Measurements from ENCODE around the gene C22orf39. TPM values are rescaled to one million over a fixed set of nuclear protein-coding genes. Genes with fewer than 3 reads are reported as not detected.
"Not testable (repeated sequence)": the region's sequence is repeated elsewhere in the genome, so short reads cannot be mapped to it uniquely, and the experiment has no call there.

The C22orf39 gene
- total and polyA plus RNA-seq, 9 donors: 25.7 to 58.9 (median 33.5) TPM

DNA sequence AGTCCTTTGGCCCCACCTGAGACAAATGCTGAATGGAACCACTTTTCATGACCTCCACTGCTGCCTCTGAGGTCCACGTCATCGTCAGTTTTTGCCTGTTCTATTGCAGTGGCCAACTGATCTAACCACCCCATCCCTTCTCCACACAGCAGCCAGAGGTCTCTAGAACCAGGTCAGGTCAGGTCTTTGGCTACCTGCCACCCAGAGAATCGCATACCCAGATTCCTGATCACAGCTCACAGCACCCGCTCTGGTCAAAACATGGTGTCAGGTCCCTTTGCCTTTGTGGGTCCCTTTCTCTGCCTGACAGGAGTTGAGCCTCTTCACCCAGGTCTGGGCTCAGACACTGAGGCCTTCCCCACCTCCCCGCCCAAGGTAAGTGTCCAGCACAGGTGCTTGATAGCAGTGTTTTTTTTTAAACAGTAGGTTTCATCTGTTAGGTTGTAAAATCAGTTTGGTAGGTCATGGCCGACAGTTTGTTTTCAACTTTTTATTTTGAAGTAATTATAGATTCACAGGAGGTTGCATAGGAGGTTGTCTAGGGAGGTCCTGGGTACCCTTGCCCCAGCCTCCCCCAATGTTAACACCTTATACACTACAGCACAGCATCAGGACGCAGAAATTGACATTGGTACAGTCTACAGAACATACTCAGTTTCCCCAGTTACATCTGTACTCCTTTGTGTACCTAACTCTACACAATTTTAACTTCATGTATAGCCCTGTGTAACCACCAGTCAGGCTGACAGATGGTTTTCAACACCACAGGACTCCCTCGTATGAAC, 6.9 kb downstream of the C22orf39 start:
- H3K4me3 ChIP-seq: no peak overlapping the region
- DNase-seq: no peak
- no peak for TF ChIP-seq POLR2A (IDR thresholded peaks at IDR 0.05)
- TF ChIP-seq, protein P1, sequence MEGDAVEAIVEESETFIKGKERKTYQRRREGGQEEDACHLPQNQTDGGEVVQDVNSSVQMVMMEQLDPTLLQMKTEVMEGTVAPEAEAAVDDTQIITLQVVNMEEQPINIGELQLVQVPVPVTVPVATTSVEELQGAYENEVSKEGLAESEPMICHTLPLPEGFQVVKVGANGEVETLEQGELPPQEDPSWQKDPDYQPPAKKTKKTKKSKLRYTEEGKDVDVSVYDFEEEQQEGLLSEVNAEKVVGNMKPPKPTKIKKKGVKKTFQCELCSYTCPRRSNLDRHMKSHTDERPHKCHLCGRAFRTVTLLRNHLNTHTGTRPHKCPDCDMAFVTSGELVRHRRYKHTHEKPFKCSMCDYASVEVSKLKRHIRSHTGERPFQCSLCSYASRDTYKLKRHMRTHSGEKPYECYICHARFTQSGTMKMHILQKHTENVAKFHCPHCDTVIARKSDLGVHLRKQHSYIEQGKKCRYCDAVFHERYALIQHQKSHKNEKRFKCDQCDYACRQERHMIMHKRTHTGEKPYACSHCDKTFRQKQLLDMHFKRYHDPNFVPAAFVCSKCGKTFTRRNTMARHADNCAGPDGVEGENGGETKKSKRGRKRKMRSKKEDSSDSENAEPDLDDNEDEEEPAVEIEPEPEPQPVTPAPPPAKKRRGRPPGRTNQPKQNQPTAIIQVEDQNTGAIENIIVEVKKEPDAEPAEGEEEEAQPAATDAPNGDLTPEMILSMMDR (IDR thresholded peaks at IDR 0.05): no peak
- no peak for TF ChIP-seq EP300 (IDR thresholded peaks at IDR 0.05)
- no peak overlapping the region for H3K27ac ChIP-seq
- H3K4me1 ChIP-seq (ENCODE audit: insufficient read depth): no peaks in the 10 kb centered on the region
- WGBS, 3 donors: 70 to 83% (median 82%) methylated on average over 7 to 8 of the region's 8 CpGs
- no peaks in the 10 kb centered on the region for H3K9me3 ChIP-seq
- H3K36me3 ChIP-seq: no peaks in the 10 kb centered on the region
- H3K27me3 ChIP-seq: no peaks in the 10 kb centered on the region
- intact Hi-C loops (cut with DNase I): no loop called here

DNA sequence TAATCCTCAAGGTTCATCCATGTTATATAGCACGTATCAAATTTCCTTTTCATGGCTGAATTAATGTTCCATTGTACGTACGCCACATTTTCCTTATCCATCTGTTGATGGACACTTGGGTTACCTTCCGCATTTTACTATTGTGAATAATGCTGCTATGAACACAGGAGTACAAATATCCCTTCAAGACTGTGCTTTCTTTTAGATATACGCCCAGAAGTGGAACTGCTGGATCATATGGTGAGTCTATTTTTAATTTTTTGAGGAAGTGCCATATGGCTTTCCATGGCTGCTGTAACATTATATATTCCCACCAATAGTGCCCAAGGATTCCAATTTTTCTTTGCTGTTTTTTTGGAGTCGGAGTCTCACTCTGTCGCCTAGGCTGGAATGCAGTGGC, 9.2 kb downstream of the C22orf39 start:
- Histone ChIP-seq H3K9me3 (no peaks in the 10 kb centered on the region), H3K36me3 (no peaks in the 10 kb centered on the region), H3K4me1 (ENCODE audit: insufficient read depth) (no peaks in the 10 kb centered on the region), H3K27me3 (no peaks in the 10 kb centered on the region), H3K4me3 (no peak overlapping the region), H3K27ac (no peak overlapping the region)
- intact Hi-C loops (cut with DNase I): no loop called here
- DNase-seq: no peak
- TF ChIP-seq EP300 (IDR thresholded peaks at IDR 0.05) (no peak), POLR2A (IDR thresholded peaks at IDR 0.05) (no peak)
- TF ChIP-seq, protein P1 (IDR thresholded peaks at IDR 0.05): no peak
- 87 to 93% (median 87%) methylated on average over 7 of the region's 7 CpGs for WGBS, 3 donors

DNA sequence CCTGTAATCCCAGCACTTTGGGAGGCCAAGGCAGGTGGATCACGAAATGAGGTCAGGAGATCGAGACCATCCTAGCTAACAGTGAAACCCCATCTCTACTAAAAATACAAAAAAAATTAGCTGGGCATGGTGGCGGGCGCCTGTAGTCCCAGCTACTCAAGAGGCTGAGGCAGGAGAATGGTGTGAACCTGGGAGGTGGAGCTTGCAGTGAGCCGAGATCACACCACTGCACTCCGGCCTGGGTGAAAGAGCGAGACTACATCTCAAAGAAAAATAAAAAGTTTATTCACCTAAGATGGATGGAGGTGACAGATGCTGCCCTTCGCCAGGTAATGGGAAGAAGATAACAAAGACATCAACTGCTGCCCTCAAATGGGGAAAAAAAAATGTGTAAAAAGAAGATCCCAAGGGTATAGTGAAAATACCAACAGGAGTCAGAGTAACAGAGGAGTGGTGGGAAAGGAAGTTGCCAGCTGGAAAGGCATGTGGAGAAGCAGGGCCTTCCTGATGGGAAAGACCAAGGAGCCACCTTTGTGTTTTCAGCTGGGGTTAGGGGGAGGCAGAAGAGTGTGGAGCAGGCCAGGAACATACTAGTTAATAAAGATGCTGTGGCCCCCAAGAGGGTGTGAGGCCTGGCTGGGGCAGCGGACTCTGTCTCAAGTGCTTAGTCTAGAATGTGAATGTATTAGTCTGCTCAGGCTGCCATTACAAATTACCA, 10.9 kb downstream of the C22orf39 start:
- 87 to 92% (median 91%) methylated on average over 9 of the region's 9 CpGs for WGBS, 3 donors
- H3K27me3 ChIP-seq; H3K4me1 ChIP-seq (ENCODE audit: insufficient read depth); H3K9me3 ChIP-seq; H3K27ac ChIP-seq; intact Hi-C loops (cut with DNase I); H3K36me3 ChIP-seq; DNase-seq; H3K4me3 ChIP-seq: not testable (repeated sequence)

DNA sequence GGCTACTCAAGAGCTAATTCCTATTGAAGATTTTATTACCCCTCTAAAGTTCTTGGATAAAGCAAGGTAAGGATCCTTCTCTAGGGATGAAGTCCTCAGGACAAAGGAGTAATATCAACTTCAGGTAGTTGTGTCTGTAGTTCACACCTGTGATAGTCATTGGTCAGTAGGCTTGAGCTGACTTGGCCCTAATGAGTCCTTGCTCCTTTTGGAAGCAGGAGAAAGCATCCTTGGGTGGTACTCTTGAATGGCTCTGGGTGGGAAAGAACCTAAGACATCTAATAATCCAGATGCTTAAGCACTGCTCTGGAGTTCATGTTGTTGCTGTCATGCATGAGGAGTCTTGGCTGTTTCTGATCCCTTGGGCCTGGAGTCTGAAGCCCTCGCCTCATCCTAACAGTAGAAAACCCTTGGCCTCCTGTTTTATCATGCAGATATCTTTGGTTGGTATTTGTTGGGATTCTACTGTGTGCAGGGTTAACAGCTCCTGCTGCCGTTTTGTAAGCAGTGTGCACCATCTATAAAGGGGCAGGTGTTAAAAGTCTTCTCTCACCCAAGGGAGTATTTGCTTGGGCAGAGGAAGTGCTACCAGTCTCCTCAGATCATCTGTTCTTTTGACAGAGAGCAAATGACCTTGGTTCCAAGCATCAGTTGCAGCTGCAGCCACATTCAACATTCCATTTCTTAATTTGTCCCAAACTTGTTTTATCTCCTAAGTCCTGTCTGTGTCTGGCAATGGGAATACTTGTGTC, 12.5 kb downstream of the C22orf39 start:
- Histone ChIP-seq H3K4me3 (no peak overlapping the region), H3K36me3 (no peaks in the 10 kb centered on the region), H3K4me1 (ENCODE audit: insufficient read depth) (peaks cover 9% of the 10 kb centered on the region), H3K27me3 (no peaks in the 10 kb centered on the region), H3K27ac (no peak overlapping the region), H3K9me3 (no peaks in the 10 kb centered on the region)
- 59 to 70% (median 69%) methylated on average over 2 of the region's 2 CpGs for WGBS, 3 donors
- no peak for TF ChIP-seq EP300 (IDR thresholded peaks at IDR 0.05)
- TF ChIP-seq POLR2A (IDR thresholded peaks at IDR 0.05): no peak
- TF ChIP-seq, protein P1 (IDR thresholded peaks at IDR 0.05): no peak
- intact Hi-C loops (cut with DNase I): no loop called here
- DNase-seq: no peak

All from ovary (tissue), 9 donors.